Measurements from ENCODE around the gene HOGA1. TPM values are rescaled to one million over a fixed set of nuclear protein-coding genes. Genes with fewer than 3 reads are reported as not detected.

Gene HOGA1
- total RNA-seq, 2 donors from 2014 or later, result 1.0 to 2.7 TPM

GRCh38 chr10:97543025-97543546 is 41.1 kb upstream of the HOGA1 start:
- no peaks in the 10 kb centered on the region for H3K36me3 ChIP-seq
- no peaks in the 10 kb centered on the region for H3K27me3 ChIP-seq (replicated peaks; ENCODE audit: insufficient read depth)
- H3K27ac ChIP-seq, result peak overlapping the region; percentile 78 to 82
- TF ChIP-seq POLR2A (IDR thresholded peaks at IDR 0.05) (no peak), CTCF (IDR thresholded peaks at IDR 0.05) (no peak), POLR2AphosphoS5 (IDR thresholded peaks at IDR 0.05) (peak; percentile 71)
- intact Hi-C loops (cut with DNase I), result loop anchor here (5.0 kb wide), 1 partner anchor 46 kb away; the partner anchor contains the start of genes MMS19 and UBTD1
- no peaks in the 10 kb centered on the region for H3K9me3 ChIP-seq
- H3K4me3 ChIP-seq, result no peak overlapping the region
- DNase-seq (ENCODE audit: low spot score), result peak; percentile 51
- H3K4me1 ChIP-seq (replicated peaks), result peaks cover 8% of the 10 kb centered on the region
- WGBS, result 60% methylated on average over 10 of the region's 10 CpGs

- no peak overlapping the region for H3K27ac ChIP-seq
- WGBS, result 90% methylated on average over 18 of the region's 18 CpGs
Measured at GRCh38 chr10:97546456-97547270, 37.5 kb upstream of the HOGA1 start.

GRCh38 chr10:97547271-97547600 is 37.0 kb upstream of the HOGA1 start:
- intact Hi-C loops (cut with DNase I), result no loop called here
- no peaks in the 10 kb centered on the region for H3K36me3 ChIP-seq
- no peaks in the 10 kb centered on the region for H3K27me3 ChIP-seq (replicated peaks; ENCODE audit: insufficient read depth)
- peaks cover 4% of the 10 kb centered on the region for H3K4me1 ChIP-seq (replicated peaks)
- no peaks in the 10 kb centered on the region for H3K9me3 ChIP-seq
- no peak overlapping the region for H3K27ac ChIP-seq
- TF ChIP-seq CTCF (IDR thresholded peaks at IDR 0.05), result no peak
- no peak for TF ChIP-seq POLR2A (IDR thresholded peaks at IDR 0.05)
- TF ChIP-seq POLR2AphosphoS5 (IDR thresholded peaks at IDR 0.05), result no peak
- no peak for DNase-seq (ENCODE audit: low spot score)
- WGBS, result 71% methylated on average over 4 of the region's 4 CpGs
- H3K4me3 ChIP-seq, result no peak overlapping the region

More at GRCh38 chr10:97546456-97547270, 37.5 kb upstream of the HOGA1 start:
- no peaks in the 10 kb centered on the region for H3K36me3 ChIP-seq
- H3K9me3 ChIP-seq, result no peaks in the 10 kb centered on the region
- no peak overlapping the region for H3K4me3 ChIP-seq
- H3K27me3 ChIP-seq (replicated peaks; ENCODE audit: insufficient read depth), result no peaks in the 10 kb centered on the region
- peaks cover 8% of the 10 kb centered on the region for H3K4me1 ChIP-seq (replicated peaks)
- intact Hi-C loops (cut with DNase I), result no loop called here
- TF ChIP-seq CTCF (IDR thresholded peaks at IDR 0.05) (no peak), POLR2A (IDR thresholded peaks at IDR 0.05) (no peak), POLR2AphosphoS5 (IDR thresholded peaks at IDR 0.05) (no peak)
- no peak for DNase-seq (ENCODE audit: low spot score)

- Histone ChIP-seq H3K9me3 (no peaks in the 10 kb centered on the region), H3K4me3 (no peak overlapping the region), H3K27ac (no peak overlapping the region), H3K4me1 (replicated peaks) (peaks cover 1% of the 10 kb centered on the region), H3K36me3 (no peaks in the 10 kb centered on the region), H3K27me3 (replicated peaks; ENCODE audit: insufficient read depth) (no peaks in the 10 kb centered on the region)
- WGBS, result 33% methylated on average over 4 of the region's 4 CpGs
- intact Hi-C loops (cut with DNase I), result no loop called here
- DNase-seq (ENCODE audit: low spot score), result no peak
- TF ChIP-seq POLR2AphosphoS5 (IDR thresholded peaks at IDR 0.05) (no peak), CTCF (IDR thresholded peaks at IDR 0.05) (no peak), POLR2A (IDR thresholded peaks at IDR 0.05) (no peak)
Measured at GRCh38 chr10:97547962-97548361, 36.2 kb upstream of the HOGA1 start.
